HPDE6-E6E7 (cell line): Measurements from ENCODE around the gene IL32.

ENCODE experiments used
- DNase-seq: peaks from one replicate; pipeline ENCODE4 v3.0.0; 2011; ENCODE audit warnings: missing footprints; ENCODE audit errors: extremely low spot score

IL32 gene

DNA sequence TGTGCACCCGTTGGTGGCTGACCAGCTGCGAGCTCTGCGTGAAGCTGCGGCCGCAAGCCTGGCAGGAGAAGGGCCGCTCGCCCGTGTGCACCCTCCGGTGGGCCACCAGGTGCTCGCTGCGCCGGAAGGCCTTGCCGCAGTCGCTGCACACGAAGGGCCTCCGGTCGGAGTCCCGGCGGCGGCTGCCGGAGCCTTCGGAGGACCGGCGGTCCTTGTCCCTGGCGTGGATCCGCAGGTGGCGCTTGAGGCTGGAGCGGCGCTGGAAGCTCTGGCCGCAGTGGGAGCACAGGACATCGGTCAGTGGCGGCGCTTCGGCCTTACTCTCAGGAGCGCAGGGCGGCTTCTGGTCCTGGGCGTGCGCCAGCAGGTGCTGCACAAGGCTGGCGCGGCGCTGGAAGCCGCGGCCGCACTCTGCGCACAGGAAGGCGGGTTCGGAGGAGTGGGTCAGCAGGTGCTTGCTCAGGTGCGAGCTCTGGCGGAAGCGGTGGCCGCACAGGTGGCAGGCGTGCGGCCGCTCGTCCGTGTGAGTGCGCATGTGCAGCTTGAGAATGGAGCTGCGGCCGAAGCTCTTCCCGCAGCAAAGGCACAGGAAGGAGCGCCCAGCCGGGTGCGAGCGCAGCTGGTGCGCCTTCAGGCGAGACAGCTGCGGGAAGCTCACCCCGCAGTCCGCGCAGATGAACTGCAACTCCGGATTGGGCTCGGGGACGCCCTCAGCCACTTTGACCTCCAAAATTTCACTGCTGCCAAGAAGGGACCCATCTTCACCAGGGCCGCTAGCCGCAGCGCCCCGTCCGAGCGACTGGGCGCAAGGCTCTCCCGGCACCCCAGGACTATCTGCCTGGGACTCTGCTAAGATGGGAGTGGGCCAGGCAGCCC lies 24.5 kb downstream of the IL32 start:
- no peak for DNase-seq

DNA sequence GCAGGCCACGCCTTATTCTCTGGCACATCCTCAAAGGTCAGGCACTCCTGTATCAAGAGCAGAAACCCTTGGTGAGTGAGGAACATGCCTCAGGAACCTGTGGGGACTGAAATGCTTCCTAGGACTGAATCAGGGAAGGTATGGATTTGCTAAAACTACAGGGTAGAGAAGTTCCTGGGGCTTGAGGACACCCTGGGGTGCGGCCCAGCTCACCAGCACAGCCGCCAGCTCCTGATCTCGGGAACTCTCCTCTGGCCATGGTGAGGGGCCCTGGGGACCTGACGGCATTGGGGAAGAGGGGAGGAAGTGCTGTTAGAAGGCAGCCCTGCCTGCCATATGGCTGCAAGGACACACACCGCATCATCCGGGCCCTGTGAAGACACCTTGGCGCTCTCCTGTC lies 26.1 kb downstream of the IL32 start:
- DNase-seq, result no peak

DNA sequence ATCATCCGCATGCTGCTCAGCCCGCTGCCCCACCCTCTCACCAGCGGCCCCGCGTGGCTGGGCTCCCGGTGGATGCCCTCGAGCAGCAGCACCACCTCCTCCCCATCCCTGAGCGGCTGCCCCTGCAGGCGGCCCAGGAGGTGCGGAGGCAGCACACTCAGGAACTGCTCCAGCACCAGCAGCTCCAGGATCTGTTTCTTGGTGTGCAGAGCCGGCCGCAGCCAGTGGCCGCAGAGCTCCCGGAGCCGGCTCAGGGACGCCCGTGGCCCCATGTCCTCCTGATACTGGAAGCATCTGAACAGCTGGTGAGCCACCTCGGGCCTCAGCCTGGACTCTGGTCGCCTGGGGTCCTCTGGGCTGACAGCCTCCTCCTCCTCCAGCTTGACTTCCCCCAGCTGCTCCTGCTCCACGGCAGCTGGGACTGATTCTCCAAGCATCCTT lies 27.1 kb downstream of the IL32 start:
- no peak for DNase-seq

DNA sequence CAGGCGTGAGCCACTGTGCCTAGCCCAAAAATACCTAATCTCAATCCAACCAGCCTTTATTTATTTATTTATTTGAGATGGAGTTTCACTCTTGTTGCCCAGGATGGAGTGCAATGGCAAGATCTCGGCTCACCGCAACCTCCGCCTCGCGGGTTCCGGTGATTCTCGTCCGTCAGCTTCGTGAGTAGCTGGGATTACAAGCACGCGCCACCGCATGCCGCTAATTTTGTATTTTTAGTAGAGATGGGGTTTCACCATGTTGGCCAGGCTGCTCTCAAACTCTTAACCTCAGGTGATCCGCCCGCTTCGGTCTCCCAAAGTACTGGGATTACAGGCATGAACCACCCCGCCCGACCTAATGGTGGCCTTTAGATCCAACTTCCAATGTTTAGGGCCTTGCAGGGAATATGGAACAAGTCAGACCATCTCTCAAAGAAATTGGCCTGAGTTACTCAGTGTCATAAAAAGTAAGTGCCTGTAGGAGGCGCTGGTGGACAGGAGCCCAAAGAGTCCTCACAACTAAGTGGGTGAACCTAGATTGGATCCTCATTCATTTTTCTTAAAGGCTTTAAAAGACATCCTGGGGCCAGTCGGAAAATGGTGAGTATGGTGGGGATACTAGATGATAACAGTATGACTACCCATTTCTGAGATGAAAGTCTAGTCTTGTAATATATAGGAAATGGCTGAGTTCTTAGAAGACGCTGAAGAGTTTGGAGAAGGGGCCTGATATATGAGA lies 29.0 kb downstream of the IL32 start:
- DNase-seq, result no peak

DNA sequence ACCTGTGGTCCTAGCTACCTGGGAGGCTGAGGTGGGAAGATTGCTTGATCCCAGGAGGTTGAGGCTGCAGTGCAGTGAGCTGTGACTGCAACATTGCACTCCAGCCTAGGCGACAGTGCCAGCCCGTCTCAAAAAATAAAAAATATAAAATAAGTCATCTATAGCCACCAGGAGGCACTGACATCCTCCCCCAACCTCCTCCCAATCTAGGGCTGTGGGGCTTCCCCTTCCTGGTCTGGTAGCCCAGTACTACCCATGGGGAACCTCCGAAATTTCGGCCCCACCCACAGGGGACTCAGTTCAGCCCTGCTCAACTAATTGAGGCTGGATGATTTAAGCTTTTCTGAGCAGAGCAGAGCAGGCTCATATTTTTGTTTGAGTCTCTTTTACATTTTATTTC lies 30.4 kb downstream of the IL32 start:
- no peak for DNase-seq

DNA sequence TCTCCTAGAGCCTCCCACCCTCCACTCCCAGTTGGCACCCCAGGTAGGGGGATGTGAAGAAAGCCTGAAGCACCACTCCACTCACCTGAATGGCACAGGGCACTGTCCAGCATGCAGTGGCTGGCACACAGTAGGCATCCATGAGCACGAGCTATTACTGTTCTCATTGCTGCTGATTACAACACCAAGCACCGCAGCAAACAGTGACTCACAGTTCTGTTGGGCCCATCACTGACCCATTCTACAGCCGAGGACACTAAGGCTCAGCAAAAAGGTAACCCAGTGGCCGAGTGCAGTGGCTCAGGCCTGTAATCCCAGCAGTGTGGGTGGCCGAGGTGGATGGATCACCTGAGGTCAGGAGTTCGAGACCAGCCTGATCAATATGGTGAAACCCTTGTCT lies 30.9 kb downstream of the IL32 start:
- no peak for DNase-seq

DNA sequence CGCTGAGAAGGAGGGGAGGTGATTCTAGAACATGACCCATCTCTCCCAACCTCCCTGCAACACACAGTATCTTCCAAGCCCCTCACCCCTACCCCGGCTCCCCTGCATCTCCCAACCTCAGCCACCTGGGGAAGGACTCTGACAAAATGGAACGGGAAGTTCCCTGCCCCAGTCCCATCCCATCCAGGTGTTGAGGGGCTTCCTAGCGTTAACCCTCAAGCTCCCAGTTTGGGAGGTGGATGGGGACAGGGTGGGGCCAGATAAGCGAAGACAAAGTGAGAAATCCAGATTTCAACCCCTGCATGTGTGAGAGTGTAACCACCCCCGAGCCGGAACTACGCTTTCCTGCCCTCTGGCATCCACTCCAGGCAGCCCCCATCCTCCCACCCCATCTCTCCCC lies 31.8 kb downstream of the IL32 start:
- DNase-seq, result no peak

DNA sequence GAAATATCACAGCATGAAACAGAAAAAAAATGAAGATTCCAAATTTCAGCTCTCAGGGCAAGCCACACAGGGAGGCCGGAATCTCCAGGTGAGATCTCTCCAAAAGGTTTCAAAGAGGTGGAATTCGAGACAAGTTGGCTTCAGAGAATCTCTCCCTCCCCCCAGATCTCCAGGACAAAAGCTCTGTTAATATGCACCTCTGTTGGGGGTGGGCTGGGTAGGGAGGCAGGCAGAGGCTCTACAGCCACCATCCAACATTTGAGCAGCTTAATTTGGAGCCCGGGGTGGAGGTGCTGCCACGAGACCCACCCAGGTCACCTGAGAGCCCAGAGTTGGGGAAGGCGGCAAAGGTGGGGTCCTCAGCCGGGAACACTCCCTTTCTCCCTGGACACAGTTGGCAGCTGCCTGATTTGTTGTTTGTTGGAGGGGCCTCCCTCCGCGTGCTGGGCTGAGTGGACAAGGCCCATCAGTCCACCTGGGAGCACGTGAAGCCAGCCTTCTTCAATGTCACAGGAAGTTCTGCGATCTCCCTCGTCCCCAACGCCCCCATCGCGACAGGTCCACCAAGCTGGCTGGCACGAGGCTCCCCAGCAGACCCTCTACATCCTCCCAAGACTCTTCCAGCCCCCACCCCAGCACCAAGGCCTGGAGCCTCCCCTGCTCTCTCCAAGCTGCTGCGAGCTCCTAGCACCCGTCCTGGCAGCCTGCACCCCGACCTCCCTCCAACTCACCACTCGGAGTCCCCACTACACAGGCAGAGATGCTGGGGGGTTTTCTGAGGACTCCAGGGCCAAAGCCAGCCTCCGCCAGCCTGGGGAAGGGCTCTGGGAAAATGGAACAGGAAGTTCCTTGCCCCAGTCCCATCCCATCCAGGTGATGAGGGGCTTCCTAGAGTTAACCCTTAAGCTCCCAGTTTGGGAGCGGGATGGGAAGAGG lies 33.3 kb downstream of the IL32 start, which contains the start of gene ZSCAN10:
Gene ZSCAN10 (minus strand): TSS at position 836 of the 936 bp plus-strand sequence. CDS start 6,357 bp downstream, outside the sequence.
- no peak for DNase-seq

DNA sequence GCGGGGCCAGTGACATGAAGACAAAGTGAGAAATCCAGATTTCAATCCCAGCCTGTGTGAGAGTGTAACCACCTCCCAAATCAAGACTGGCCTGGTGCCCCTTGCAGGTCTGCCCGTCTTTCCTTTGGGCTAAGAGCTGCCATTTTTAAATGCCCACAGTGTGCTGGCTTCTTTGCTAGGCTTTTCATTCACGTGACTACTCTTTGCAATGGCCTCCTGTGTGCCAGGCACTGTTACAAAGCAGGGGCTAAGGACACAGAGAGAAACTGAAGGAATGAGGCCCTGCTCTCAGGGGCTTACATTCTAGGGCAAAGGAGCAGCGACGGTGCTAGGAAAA lies 33.9 kb downstream of the IL32 start:
- DNase-seq, result no peak

DNA sequence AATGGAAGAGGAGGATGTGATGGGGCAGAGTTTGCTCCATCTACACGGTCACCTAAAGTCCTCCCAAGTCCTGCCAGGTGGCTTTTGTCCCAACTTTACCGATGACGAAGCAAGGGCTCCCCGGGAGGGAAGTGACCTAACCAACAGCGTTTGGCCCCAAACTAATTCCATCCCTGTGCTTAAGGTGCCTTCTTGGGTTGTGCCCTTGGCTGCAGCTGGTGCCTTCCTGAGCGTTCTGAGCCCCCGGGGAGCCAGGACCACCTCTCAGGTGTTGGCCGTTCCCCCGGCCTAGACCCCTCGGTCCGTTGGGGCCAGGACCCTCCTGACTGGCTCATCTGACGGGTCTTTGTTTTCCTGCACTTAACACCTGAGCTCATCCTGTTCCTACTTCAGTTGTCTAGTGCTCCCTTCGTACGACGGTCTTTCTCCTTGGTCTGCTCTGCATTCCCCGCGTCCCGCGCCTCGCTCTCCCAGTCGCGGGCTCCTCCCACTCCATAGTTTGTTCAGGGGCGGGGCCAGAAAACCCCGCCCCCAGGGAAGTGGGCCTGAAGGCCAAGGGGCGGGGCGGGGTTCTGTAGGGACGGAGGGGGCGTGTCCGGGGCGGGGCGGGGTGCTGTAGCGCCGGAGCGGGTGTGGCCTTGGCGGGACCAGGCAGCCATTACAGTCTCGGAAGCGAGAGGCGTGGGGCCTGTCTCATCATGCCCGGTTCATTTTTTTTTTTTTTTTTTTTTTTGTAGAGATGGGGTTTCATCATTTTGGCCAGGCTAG lies 34.5 kb downstream of the IL32 start:
- DNase-seq, result peak; percentile 86

DNA sequence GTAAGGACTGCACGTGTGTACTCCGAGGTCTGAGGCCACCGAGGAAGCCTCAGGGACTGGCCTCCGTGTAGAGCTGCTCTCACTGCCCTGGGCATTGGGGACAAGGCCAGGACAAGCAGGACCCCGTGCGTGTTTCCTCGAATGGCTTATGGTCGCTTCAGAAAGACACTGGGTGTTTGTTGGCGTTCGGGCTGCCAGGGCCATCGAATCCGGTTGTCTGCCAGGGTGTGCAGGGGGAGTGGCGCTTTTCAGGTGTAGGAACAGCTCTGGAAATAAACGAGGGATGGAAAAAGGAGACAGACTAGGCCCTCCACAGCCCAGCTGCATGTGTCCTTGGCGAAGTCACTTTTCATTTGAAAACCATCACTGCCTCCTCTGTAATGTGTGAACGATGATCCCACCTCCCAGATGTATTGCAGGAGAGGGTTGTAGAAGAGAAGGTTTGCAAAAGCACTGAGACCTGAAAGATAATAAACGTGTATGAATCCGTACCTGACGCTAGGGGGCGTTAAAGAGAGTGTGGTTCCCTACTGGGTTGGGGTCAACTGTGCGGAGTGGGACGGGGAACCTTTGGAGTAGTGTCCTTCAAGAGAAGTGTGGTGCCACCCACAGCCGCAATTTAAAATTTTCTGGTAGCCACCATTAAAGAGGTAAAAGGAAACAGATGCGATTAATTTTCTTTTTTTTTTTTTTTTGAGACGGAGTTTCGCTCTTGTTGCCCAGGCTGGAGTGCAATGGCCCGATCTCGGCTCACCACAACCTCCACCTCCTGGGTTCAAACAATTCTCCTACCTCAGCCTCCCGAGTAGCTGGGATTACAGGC lies 35.8 kb downstream of the IL32 start:
- DNase-seq, result no peak

DNA sequence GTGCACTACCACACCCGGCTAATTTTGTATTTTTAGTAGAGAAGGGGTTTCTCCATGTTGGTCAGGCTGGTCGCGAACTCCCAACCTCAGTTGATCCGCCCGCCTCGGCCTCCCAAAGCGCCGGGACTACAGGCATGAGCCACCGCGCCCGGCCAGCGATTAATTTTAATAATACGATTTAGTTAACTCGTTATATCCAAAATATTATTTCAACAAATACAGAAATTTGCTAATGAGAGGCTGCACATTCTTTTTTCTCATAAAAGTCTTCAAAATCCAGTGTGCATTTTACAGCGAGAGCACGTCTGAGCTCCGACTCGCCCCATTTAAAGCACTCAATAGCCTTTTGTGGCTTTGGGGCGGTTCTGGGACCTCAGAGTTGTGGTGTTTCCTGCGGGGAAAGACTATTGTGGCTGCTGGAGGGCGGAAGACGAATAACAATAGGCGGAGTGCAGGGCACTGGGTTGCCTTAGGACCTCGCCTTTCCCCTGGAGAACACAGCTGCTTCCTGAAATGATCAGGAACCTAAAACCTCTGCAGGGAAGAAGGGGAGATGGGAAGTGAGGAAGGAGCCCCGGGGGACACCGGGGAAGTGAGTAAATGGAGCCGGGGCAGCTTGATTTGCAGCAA lies 36.5 kb downstream of the IL32 start:
- no peak for DNase-seq

DNA sequence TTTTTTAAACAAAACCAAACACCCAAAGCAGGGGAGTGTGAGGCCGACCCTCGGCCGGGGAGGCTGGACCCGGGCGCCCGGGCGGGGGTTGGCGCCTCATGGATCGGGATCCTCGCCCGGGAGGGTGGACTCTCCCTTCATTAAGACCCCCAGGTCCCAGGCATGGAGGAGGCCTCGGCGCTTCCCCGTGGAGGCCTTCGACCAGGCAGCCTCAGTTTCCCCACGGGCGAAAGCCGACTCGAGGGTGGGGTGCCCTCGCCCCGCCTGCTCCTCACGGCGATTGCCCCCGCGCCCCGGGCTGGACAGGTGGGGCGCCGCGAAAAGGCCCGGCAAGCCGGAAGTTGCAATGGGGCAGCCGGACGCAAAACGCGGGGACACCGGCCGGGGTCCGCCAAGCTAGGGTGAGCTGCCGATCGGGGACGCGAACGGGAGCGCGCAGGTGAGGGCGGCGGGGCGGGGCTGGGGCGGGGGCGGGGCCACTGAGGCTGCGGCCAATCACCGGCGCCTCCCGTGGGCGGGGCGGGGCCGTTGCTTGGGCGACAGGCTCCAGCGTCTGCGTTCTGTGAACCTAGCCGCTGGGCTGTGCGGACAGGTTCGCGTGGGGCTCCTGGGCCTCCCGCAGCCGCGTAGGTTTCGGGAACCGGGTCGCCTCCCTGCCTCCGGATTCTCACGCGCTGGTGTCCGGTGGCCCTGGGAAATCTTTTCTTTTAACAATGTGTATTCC lies 40.9 kb downstream of the IL32 start:
- peak; percentile 90 for DNase-seq

DNA sequence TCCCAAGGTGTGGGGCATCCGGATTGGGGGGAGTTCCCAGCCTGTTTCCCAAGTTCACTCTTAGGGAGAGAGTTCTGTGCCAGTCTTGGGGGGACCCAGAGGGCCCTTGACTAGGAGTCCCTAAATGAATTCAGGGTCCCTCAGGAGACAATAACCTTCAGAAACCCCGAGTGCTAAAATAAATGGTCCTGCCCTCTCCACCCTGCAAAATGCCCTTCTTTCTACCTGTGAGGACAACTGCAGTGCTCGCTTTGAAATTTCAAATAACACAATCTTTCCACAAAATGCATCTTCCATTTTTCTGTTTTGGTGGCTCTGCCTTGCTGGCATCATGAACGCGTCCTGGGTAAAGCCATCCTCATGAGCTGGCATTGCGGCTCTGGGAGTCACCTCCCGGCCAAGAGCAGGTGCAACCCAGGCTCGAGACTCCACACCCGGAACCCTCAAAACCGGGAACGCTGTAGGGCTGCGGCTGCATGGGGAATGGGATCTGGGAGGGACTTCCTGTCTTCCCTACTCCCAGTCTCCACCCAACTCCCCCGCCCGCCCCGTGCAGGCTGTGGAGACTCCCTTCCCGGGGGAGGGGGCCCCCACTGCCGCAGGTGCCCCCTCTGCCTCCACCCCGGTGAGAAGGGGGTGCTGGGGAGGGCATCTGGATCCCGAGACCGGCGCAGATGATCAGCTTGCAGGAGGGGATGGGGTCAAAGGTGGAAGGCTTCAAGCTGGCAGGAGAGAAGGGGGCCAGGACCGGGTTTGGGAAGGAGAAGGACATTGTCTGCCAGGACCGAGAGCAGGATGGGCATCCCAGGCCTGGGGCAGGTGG lies 46.8 kb downstream of the IL32 start, which contains the start of gene ZNF205:
Gene ZNF205 (plus strand): TSS at position 529 of the 823 bp plus-strand sequence. CDS start 845 bp downstream, outside the sequence.
- peak; percentile 90 for DNase-seq

DNA sequence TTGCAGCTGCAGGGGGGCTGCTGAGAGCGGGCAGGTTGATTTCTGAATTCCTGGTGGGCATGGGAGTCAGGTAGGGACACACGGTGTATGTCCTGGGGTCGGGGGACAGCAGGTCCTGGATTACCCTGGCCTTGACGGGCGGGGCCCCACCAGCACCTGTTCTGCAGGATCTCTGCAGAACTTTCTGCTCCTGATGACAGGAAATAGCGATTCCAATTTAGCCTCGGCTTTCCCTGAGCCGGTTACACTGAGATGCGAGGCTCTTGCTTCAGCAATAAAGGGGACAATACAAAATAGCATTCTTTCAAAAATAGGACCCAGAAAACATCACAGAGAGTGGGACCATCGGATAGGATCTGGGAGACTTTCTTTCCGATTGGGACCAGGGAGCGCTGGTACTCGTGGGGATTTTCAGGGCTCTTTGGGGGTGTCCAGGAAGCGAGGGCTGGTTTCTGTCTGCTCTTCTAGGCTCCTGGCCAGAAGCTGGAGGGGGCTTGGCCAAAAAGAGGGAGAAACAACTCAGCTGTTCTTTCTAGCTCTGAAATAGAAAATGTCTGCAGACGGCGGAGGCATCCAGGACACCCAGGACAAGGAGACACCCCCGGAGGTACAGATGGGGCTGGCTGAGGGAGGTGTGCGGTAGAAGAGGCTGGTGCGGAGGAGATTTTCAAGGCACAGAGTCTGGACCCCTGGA lies 47.6 kb downstream of the IL32 start:
- DNase-seq, result no peak

DNA sequence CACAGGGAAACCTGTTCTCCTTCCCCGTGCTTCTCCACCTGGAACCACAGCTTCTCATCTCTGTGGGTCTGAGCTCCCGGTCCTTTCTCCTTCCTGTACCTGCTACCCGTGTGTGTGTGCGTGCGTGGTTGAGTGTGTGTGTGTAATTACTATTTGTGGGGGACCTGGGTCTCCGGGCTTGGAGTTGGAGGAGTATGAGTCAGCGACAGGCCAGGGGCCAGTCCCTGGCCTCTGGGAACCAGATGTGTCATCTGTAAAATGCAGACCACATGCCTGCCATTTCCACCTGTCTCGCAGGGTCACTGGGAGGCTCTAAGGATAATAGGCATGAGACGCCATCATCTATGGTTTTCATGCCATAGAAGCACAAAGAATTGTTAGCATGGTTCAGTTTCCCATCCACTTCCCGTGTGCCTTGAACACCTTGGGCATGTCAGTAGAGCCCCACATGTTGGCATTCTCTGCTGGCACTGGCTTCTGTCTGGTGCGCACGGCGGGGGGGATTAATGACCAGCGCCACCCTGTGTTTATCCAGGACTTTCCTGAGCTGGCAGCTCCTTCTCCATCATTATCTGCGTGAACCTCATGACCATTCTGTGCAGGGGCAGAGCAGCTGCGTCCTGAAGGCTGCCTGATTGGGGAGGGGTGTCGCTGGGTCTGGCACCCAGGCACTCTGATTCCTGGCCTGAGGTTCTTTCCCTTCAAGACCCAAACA lies 48.5 kb downstream of the IL32 start:
- no peak for DNase-seq

DNA sequence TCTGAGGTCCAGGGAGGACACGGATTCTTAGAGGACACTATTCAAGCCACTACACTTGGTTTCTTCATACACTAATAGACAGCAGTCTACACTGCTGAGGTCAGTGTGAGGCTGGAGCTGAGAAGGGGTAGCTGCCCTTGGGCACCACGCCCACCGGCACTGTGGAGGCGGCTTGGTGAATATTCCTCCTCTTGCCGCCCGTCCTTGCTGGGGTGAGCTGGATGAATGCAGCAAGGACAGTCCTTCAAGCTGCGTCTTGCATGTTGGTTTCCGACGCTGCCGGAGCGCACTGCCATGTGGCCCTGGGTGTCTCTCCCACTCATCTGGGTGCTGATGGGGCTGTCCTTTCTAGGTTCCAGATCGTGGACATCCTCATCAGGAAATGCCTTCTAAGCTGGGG lies 49.6 kb downstream of the IL32 start:
- no peak for DNase-seq
